IMR-90 (cell line): ENCODE measurements around the gene IDH3A. TPM values are rescaled to one million over a fixed set of nuclear protein-coding genes. Genes with fewer than 3 reads are reported as not detected.

Experiments used
- ATAC-seq: fragments of 200-7000 bp; cut with Tn5 transposase; 2 replicates; pipeline ENCODE4 v1.9.1; 2020; ENCODE audit warnings: low read depth, mild to moderate bottlenecking, moderate library complexity
- BruUV-seq: library from RNA; stranded (reverse); fragments of 400-500 nt; replicated peaks from 2 replicates; lab custom pipeline; 2021; lab: Mats Ljungman, UMichigan
- CTCF ChIA-PET: fragments of 300-600 bp; formaldehyde crosslinking; extraction: SDS; loops from one replicate; lab custom pipeline; 2021; ENCODE audit warnings: antibody characterized with exemption; lab: Yijun Ruan, JAX
- POLR2A ChIA-PET: fragments of 300-600 bp; sonication (Branson Sonifier 250); formaldehyde crosslinking; loops from one replicate; lab custom pipeline; 2022; ENCODE audit warnings: antibody characterized with exemption; ENCODE audit not compliant: unreplicated experiment; lab: Charles Lee
- DNase-seq: peaks from one replicate; pipeline ENCODE4 v3.0.0; 2013
- H2AFZ ChIP-seq: replicated peaks from 2 replicates; pipeline ENCODE3; 2013; ENCODE audit warnings: low read length, mild to moderate bottlenecking; ENCODE audit not compliant: poor library complexity
- H2AK5ac ChIP-seq: 2 replicates; pipeline ENCODE4 v1.6.1; 2013; ENCODE audit warnings: low read depth, low read length, inconsistent platforms
- H2AK9ac ChIP-seq: replicated peaks from 2 replicates; pipeline ENCODE3; 2013; ENCODE audit warnings: mild to moderate bottlenecking, low read depth, low read length, moderate library complexity; ENCODE audit not compliant: poor library complexity
- H2BK120ac ChIP-seq: 2 replicates; pipeline ENCODE4 v1.6.1; 2013; ENCODE audit warnings: low read depth, low read length, inconsistent platforms
- H2BK15ac ChIP-seq: 3 replicates; pipeline ENCODE4 v1.6.1; 2013; ENCODE audit warnings: low read depth, low read length, inconsistent platforms
- H2BK20ac ChIP-seq: 2 replicates; pipeline ENCODE4 v1.6.1; 2013; ENCODE audit warnings: low read depth, mild to moderate bottlenecking, inconsistent platforms, low read length, moderate library complexity
- H2BK5ac ChIP-seq: 2 replicates; pipeline ENCODE4 v1.6.1; 2013; ENCODE audit warnings: mild to moderate bottlenecking, low read depth, low read length, inconsistent platforms; ENCODE audit not compliant: poor library complexity, severe bottlenecking
- H3K14ac ChIP-seq: replicated peaks from 2 replicates; pipeline ENCODE4 v1.6.1; 2013; ENCODE audit warnings: low read depth, low read length, inconsistent platforms
- H3K18ac ChIP-seq: 2 replicates; pipeline ENCODE4 v1.6.1; 2013; ENCODE audit warnings: low read depth, low read length, control low read depth
- H3K23ac ChIP-seq: 2 replicates; pipeline ENCODE4 v1.6.1; 2013; ENCODE audit warnings: low read depth, low read length, inconsistent platforms
- H3K27ac ChIP-seq: 2 replicates; pipeline ENCODE4 v1.5.1; 2013; ENCODE audit warnings: mild to moderate bottlenecking, control low read depth, low read length; ENCODE audit not compliant: insufficient read depth
- H3K27me3 ChIP-seq: 2 replicates; pipeline ENCODE4 v1.6.1; 2013; ENCODE audit warnings: low read length; ENCODE audit not compliant: control insufficient read depth, insufficient read depth
- H3K36me3 ChIP-seq: 2 replicates; pipeline ENCODE4 v1.6.1; 2013; ENCODE audit warnings: low read length, mixed read lengths; ENCODE audit not compliant: control insufficient read depth, insufficient read depth
- H3K4ac ChIP-seq: 2 replicates; pipeline ENCODE4 v1.6.1; 2013; ENCODE audit warnings: low read depth, low read length, inconsistent platforms
- H3K4me1 ChIP-seq: 2 replicates; pipeline ENCODE4 v1.6.1; 2013; ENCODE audit warnings: low read length, mixed read lengths; ENCODE audit not compliant: control insufficient read depth, insufficient read depth
- H3K4me2 ChIP-seq: 2 replicates; pipeline ENCODE4 v1.6.1; 2013; ENCODE audit warnings: low read depth, mild to moderate bottlenecking, control low read depth, low read length, moderate library complexity
- H3K4me3 ChIP-seq: 2 replicates; pipeline ENCODE4 v1.5.1; 2013; ENCODE audit warnings: low read depth, mild to moderate bottlenecking, control low read depth, low read length, moderate library complexity; ENCODE audit not compliant: insufficient read depth
- H3K56ac ChIP-seq: 2 replicates; pipeline ENCODE4 v1.6.1; 2013; ENCODE audit warnings: low read length, inconsistent platforms; ENCODE audit not compliant: insufficient read depth; ENCODE audit errors: extremely low read depth
- H3K79me1 ChIP-seq, 2 experiments: 2 replicates each; pipeline ENCODE4 v1.6.1; 2013; ENCODE audit warnings: low read length in 2 of 2, inconsistent platforms in 1 of 2, low read depth in 1 of 2
- H3K9ac ChIP-seq: 2 replicates; pipeline ENCODE4 v1.6.1; 2013; ENCODE audit warnings: low read depth, low read length, control low read depth
- H3K9me1 ChIP-seq: 2 replicates; pipeline ENCODE4 v1.6.1; 2013; ENCODE audit warnings: low read length, inconsistent platforms; ENCODE audit not compliant: insufficient read depth
- H3K9me3 ChIP-seq: 2 replicates; pipeline ENCODE4 v1.6.1; 2013; ENCODE audit warnings: low read length; ENCODE audit not compliant: control insufficient read depth, insufficient read depth
- H4K20me1 ChIP-seq: 2 replicates; pipeline ENCODE4 v1.6.1; 2013; ENCODE audit warnings: low read length, inconsistent platforms; ENCODE audit not compliant: insufficient read depth
- H4K5ac ChIP-seq: 2 replicates; pipeline ENCODE4 v1.6.1; 2013; ENCODE audit warnings: mild to moderate bottlenecking, low read depth, low read length, control low read depth
- H4K8ac ChIP-seq, 2 experiments: 2 replicates each; pipeline ENCODE4 v1.6.1; 2013; ENCODE audit warnings: low read depth in 2 of 2, low read length in 2 of 2, control low read depth in 1 of 2, inconsistent platforms in 1 of 2
- H4K91ac ChIP-seq: 2 replicates; pipeline ENCODE4 v1.6.1; 2013; ENCODE audit warnings: low read depth, low read length, inconsistent platforms; ENCODE audit not compliant: insufficient read depth
- BHLHE40 ChIP-seq: fragments of 150-350 bp; IDR thresholded peaks from 2 replicates; pipeline ENCODE4 v1.6.1; 2016; ENCODE audit warnings: mild to moderate bottlenecking, low read depth, low read length
- CTCF ChIP-seq: conservative IDR thresholded peaks from 2 replicates; pipeline ENCODE4 v1.5.1; 2012; ENCODE audit warnings: mild to moderate bottlenecking, low read depth, low read length, improper control_type of control experiment
- ELK1 ChIP-seq: fragments of 150-350 bp; IDR thresholded peaks from 2 replicates; pipeline ENCODE4 v1.6.1; 2016; ENCODE audit warnings: low read depth, mild to moderate bottlenecking, low read length, moderate library complexity, borderline replicate concordance
- FOS ChIP-seq: fragments of 150-350 bp; IDR thresholded peaks from 2 replicates; pipeline ENCODE4 v1.6.1; 2016; ENCODE audit warnings: low read depth, low read length
- MAFK ChIP-seq: IDR thresholded peaks from 2 replicates; pipeline ENCODE4 v1.6.1; 2012; ENCODE audit warnings: low read depth, low read length, improper control_type of control experiment
- MXI1 ChIP-seq: IDR thresholded peaks from 2 replicates; pipeline ENCODE4 v1.6.1; 2012; ENCODE audit warnings: low read depth, mild to moderate bottlenecking, low read length, moderate library complexity, borderline replicate concordance
- NFE2L2 ChIP-seq: fragments of 150-350 bp; IDR thresholded peaks from 2 replicates; pipeline ENCODE4 v1.6.1; 2016; ENCODE audit warnings: low read depth, mild to moderate bottlenecking, low read length
- POLR2A ChIP-seq: IDR thresholded peaks from 2 replicates; pipeline ENCODE4 v1.6.1; 2012; ENCODE audit warnings: mild to moderate bottlenecking, low read depth, low read length
- RAD21 ChIP-seq: IDR thresholded peaks from 2 replicates; pipeline ENCODE4 v1.6.1; 2012; ENCODE audit warnings: low read length, improper control_type of control experiment
- RCOR1 ChIP-seq: IDR thresholded peaks from 2 replicates; pipeline ENCODE4 v1.6.1; 2012; ENCODE audit warnings: mild to moderate bottlenecking, low read length, improper control_type of control experiment; ENCODE audit not compliant: insufficient replicate concordance
- RFX5 ChIP-seq: IDR thresholded peaks from 2 replicates; pipeline ENCODE4 v1.8.0; 2012; ENCODE audit warnings: low read depth, mild to moderate bottlenecking, low read length, moderate library complexity
- USF2 ChIP-seq: fragments of 150-350 bp; IDR thresholded peaks from 2 replicates; pipeline ENCODE4 v1.6.1; 2017; ENCODE audit warnings: mild to moderate bottlenecking, antibody characterized with exemption, low read length, low read depth
- WGBS, 2 experiments: methylation state at CpG; one replicate each; pipeline versions ENCODE4 v1.1.5 to v1.1.7; 2013; ENCODE audit warnings: missing lambda C conversion rate in 2 of 2; ENCODE audit not compliant: insufficient read length in 1 of 2; ENCODE audit errors: extremely low coverage in 2 of 2; 5-methylcytosine and 5-hydroxymethylcytosine counted together
- dilution Hi-C: fragments of 300-500 bp; cut with HindIII; formaldehyde crosslinking; loops from one replicate; pipeline ENCODE4 v1.14.3; 2018; ENCODE audit warnings: low sequenced_read_pairs; ENCODE audit not compliant: unreplicated experiment
- in situ Hi-C: fragments of 300-500 bp; cut with MboI; formaldehyde crosslinking; loops from 3 replicates; pipeline ENCODE4 v1.14.3; 2019; ENCODE audit warnings: low sequenced_read_pairs, inconsistent platforms, mixed read lengths
- intact Hi-C: fragments of 100-400 bp; cut with micrococcal nuclease; formaldehyde crosslinking; loops from 2 replicates; pipeline ENCODE4 v1.10.0; 2022
- polyA plus RNA-seq, 3 experiments: library from polyadenylated mRNA; depleted of rRNA; stranded (reverse); fragments of >200 nt; gene quantifications; 2 replicates each; pipeline ENCODE4 v1.2.3, GENCODE V29; 2012; ENCODE audit warnings: low replicate concordance in 1 of 3
- total RNA-seq: library from RNA; depleted of rRNA; stranded (reverse); fragments of >200 nt; gene quantifications from 2 replicates; pipeline ENCODE4 v1.2.3, GENCODE V29; 2012

The IDH3A gene
- total and polyA plus RNA-seq, 2 of the 4 experiments (the other 2 are of a cell fraction) = 34.5 to 47.7 TPM

- H3K27ac ChIP-seq = no peak overlapping the region
- no peak overlapping the region for H3K56ac ChIP-seq
- H2AFZ ChIP-seq = no peak overlapping the region
- intact Hi-C loops (no loop called here), in situ Hi-C loops (no loop called here), dilution Hi-C loops (no loop called here)
- no peak overlapping the region for H4K5ac ChIP-seq
- H3K9ac ChIP-seq = no peak overlapping the region
- 100% methylated on average over 1 of the region's 5 CpGs; no CpG with 5 or more reads in 1 of the 2 experiments for WGBS, 2 experiments
- H3K18ac ChIP-seq = no peak overlapping the region
- H3K23ac ChIP-seq = no peak overlapping the region
- H4K8ac ChIP-seq = no peak overlapping the region
- H2BK5ac ChIP-seq = no peak overlapping the region
- H3K4ac ChIP-seq = no peak overlapping the region
- peaks cover 19% of the 10 kb centered on the region for H3K27me3 ChIP-seq
- H2BK120ac ChIP-seq = no peak overlapping the region
- no peaks in the 10 kb centered on the region for H4K20me1 ChIP-seq
- no peak overlapping the region for H3K14ac ChIP-seq
- H3K4me1 ChIP-seq = no peaks in the 10 kb centered on the region; the same call in 1 of the 2 replicates
- ChIA-PET POLR2A (no interaction called here), CTCF (interaction anchor here (0.7 to 0.8 kb wide), 2 partner anchors 13 to 26 kb away, joined by 3 to 4 read pairs; no protein-coding TSS in a partner anchor)
- no peaks in the 10 kb centered on the region for H3K36me3 ChIP-seq
- DNase-seq = no peak
- no peak overlapping the region for H3K4me3 ChIP-seq
- H2BK15ac ChIP-seq = no peak overlapping the region
- no TSS peak for BruUV-seq
- no peak overlapping the region for H2BK20ac ChIP-seq
- H2AK5ac ChIP-seq = no peak overlapping the region
- TF ChIP-seq ELK1 (no peak), RCOR1 (no peak), FOS (no peak), POLR2A (no peak), MAFK (no peak), RAD21 (no peak), NFE2L2 (no peak), RFX5 (no peak), USF2 (no peak), CTCF (no peak), MXI1 (no peak), BHLHE40 (no peak)
- no peaks in the 10 kb centered on the region for H3K9me1 ChIP-seq
- H2AK9ac ChIP-seq = no peak overlapping the region
- no peaks in the 10 kb centered on the region for H3K9me3 ChIP-seq
- H3K4me2 ChIP-seq = no peak overlapping the region
- no peaks in the 10 kb centered on the region for H3K79me1 ChIP-seq
- no peak overlapping the region for H4K91ac ChIP-seq
- ATAC-seq = no peak
Measured at GRCh38 chr15:78101423-78102105, 47.6 kb upstream of the IDH3A start.
